ENCODE data around the gene HEATR3.

GRCh38 chr16:50024207-50024606 is 41.6 kb upstream of the HEATR3 start:
- TF ChIP-seq CTCF (IDR thresholded peaks at IDR 0.05) (no peak), POLR2AphosphoS5 (IDR thresholded peaks at IDR 0.05) (no peak)

Data from transverse colon (tissue), 4 donors.